HG02885 (cell line): ENCODE data around the gene CIART.
"Not testable (repeated sequence)": the region's sequence is repeated elsewhere in the genome, so short reads cannot be mapped to it uniquely, and the experiment has no call there.

Experiments
- ATAC-seq: cut with Tn5 transposase; IDR thresholded peaks from one replicate; pipeline ENCODE4 v1.9.1; 2021; ENCODE audit warnings: mild to moderate bottlenecking; ENCODE audit not compliant: unreplicated experiment, poor library complexity

The CIART gene

GRCh38 chr1:150299716-150300115 lies 17.4 kb downstream of the CIART start:
- ATAC-seq, result no peak

- ATAC-seq, result no peak
Observed at GRCh38 chr1:150302338-150302737, 20.0 kb downstream of the CIART start.

- no peak for ATAC-seq
Observed at GRCh38 chr1:150302902-150303301, 20.5 kb downstream of the CIART start.

- not testable (repeated sequence) for ATAC-seq
Observed at GRCh38 chr1:150308585-150308984, 26.2 kb downstream of the CIART start.

GRCh38 chr1:150309758-150310508 lies 27.6 kb downstream of the CIART start:
- no peak for ATAC-seq

GRCh38 chr1:150311762-150312161 lies 29.4 kb downstream of the CIART start:
- no peak for ATAC-seq

- ATAC-seq, result not testable (repeated sequence)
Observed at GRCh38 chr1:150314691-150315090, 32.3 kb downstream of the CIART start.

GRCh38 chr1:150320667-150320978 lies 38.3 kb downstream of the CIART start:
- no peak for ATAC-seq

GRCh38 chr1:150321826-150322166 lies 39.4 kb downstream of the CIART start:
- no peak for ATAC-seq

GRCh38 chr1:150322310-150322709 lies 40.0 kb downstream of the CIART start:
- ATAC-seq, result no peak

- no peak for ATAC-seq
Observed at GRCh38 chr1:150332651-150333290, 50.4 kb downstream of the CIART start.
